T-cell (primary cell): ENCODE measurements around the gene KIAA0513. TPM values are rescaled to one million over a fixed set of nuclear protein-coding genes. Genes with fewer than 3 reads are reported as not detected.

Experiments
- ATAC-seq, 4 experiments: fragments of 200-7000 bp in 3 of 4; fragments of 150-1000 bp in 1 of 4; cut with Tn5 transposase; replicated peaks in 1 of 4; 1 replicate in 3 of 4; 2 replicates in 1 of 4; pipeline ENCODE4 v1.10.0; 2021; ENCODE audit warnings: moderate library complexity in 3 of 4, mild to moderate bottlenecking in 2 of 4, moderate number of reproducible peaks in 1 of 4
- CTCF ChIA-PET, 2 donors: fragments of 300-600 bp; sonication (Branson Sonifier 250); formaldehyde crosslinking; loops; one replicate each; lab custom pipeline; 2022; ENCODE audit warnings: antibody characterized with exemption in 2 of 2; lab: Charles Lee
- POLR2A ChIA-PET, 2 donors: fragments of 300-600 bp; sonication (Branson Sonifier 250); formaldehyde crosslinking; loops; one replicate each; lab custom pipeline; 2022; ENCODE audit warnings: antibody characterized with exemption in 2 of 2; lab: Charles Lee
- DNase-seq, 35 experiments: peaks; one replicate each; pipeline versions ENCODE4 v3.0.0 to v3.0.0-alpha.2; 2013 to 2023
- H3K27ac ChIP-seq: one replicate; pipeline ENCODE4 v1.5.1; 2013; ENCODE audit warnings: low read length
- H3K27me3 ChIP-seq, 2 experiments: replicated peaks in 1 of 2; 1 replicate in 1 of 2; 2 replicates in 1 of 2; pipeline versions ENCODE4 v1.6.1 to v1.7.0; 2013; ENCODE audit warnings: low read length in 1 of 2, mixed read lengths in 1 of 2; ENCODE audit not compliant: control insufficient read depth in 2 of 2, insufficient read depth in 2 of 2; ENCODE audit errors: extremely low read depth in 1 of 2
- H3K36me3 ChIP-seq, 2 donors: 1 replicate in 1 of 2; 2 replicates in 1 of 2; pipeline versions ENCODE4 v1.6.1 to v1.7.0; 2013; ENCODE audit warnings: low read length in 1 of 2; ENCODE audit not compliant: control insufficient read depth in 2 of 2, insufficient read depth in 1 of 2; ENCODE audit errors: extremely low read depth in 1 of 2
- H3K4me1 ChIP-seq, 2 experiments: 1 replicate in 1 of 2; 2 replicates in 1 of 2; pipeline versions ENCODE4 v1.6.1 to v1.7.0; 2013; ENCODE audit warnings: low read length in 2 of 2, mixed read lengths in 1 of 2; ENCODE audit not compliant: insufficient read depth in 2 of 2, control insufficient read depth in 1 of 2; ENCODE audit errors: extremely low read depth in 1 of 2
- H3K4me3 ChIP-seq, 2 donors: 1 replicate in 1 of 2; 2 replicates in 1 of 2; pipeline versions ENCODE4 v1.5.1 to v1.7.0; 2013; ENCODE audit warnings: mild to moderate bottlenecking in 2 of 2, low read length in 1 of 2, moderate library complexity in 1 of 2; ENCODE audit not compliant: control insufficient read depth in 1 of 2; ENCODE audit errors: extremely low read depth in 1 of 2
- H3K9me3 ChIP-seq: 2 replicates; pipeline ENCODE4 v1.7.0; 2013
- H3K27ac Mint-ChIP-seq, 2 donors: one replicate each; pipeline ENCODE4 v1.8.0; 2020 to 2021; ENCODE audit warnings: mild to moderate bottlenecking in 2 of 2, mixed read lengths in 2 of 2
- H3K27me3 Mint-ChIP-seq, 2 donors: one replicate each; pipeline ENCODE4 v1.8.0; 2021 to 2022; ENCODE audit warnings: mixed read lengths in 2 of 2
- H3K36me3 Mint-ChIP-seq: one replicate; pipeline ENCODE4 v1.8.0; 2021; ENCODE audit warnings: mixed read lengths
- H3K4me1 Mint-ChIP-seq, 3 donors: one replicate each; pipeline ENCODE4 v1.8.0; 2020 to 2022; ENCODE audit warnings: mixed read lengths in 3 of 3, mild to moderate bottlenecking in 1 of 3
- H3K4me3 Mint-ChIP-seq, 3 donors: one replicate each; pipeline ENCODE4 v1.8.0; 2020 to 2022; ENCODE audit warnings: mild to moderate bottlenecking in 3 of 3, mixed read lengths in 3 of 3, moderate library complexity in 3 of 3
- H3K9me3 Mint-ChIP-seq, 3 donors: one replicate each; pipeline ENCODE4 v1.8.0; 2020 to 2022; ENCODE audit warnings: mixed read lengths in 3 of 3
- WGBS: methylation state at CpG from one replicate; pipeline ENCODE4 v1.1.5; 2013; ENCODE audit warnings: missing lambda C conversion rate; ENCODE audit not compliant: insufficient coverage; 5-methylcytosine and 5-hydroxymethylcytosine counted together
- total RNA-seq, 35 experiments: library from RNA in 6 of 35; stranded (reverse) in 6 of 35; fragments of 120-200 nt in 1 of 35; gene quantifications; one replicate each; pipeline versions ENCODE4 v1.2.1 to v1.2.4 and lab custom pipeline; 2013 to 2026

The KIAA0513 gene
- total RNA-seq, 5 donors from 2014 or later (not counting 1 experiment from before 2014, with no cell fraction given) = 9.2 to 19.7 (median 17.2) TPM

DNA sequence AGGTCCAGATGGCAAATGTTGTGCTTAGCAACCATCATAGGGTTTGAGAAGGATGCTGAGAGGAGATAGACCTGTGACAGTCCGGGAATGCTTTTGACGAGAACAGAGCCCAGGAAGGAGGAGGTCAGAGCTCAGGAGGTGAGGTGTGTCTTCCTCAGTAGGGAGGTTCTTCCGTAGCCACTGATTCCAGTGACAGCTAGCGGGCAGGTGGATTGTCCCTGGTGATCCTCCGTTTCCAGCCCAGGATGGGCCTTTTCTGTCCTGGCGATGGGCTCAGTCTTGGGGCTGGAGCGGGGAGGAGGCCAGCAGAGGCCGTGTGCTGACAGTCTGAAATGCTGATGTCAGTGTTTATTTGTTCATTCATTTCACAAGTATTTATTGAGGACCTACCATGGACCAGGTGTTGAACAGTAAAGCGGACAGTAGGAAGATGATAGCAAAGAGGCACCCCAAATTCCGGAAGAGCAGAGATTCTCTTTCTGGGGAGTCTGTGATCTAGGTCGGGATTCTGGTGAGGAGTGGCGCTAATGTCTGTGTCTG lies 38.8 kb downstream of the KIAA0513 start:
- Mint-ChIP-seq H3K27me3 (no peaks in the 10 kb centered on the region), H3K4me1 (peaks cover 5 to 25% (median 8%) of the 10 kb centered on the region in 3 donors), H3K9me3 (no peaks in the 10 kb centered on the region), H3K36me3 (peaks cover 18% of the 10 kb centered on the region), H3K4me3 (no peak overlapping the region), H3K27ac (no peak overlapping the region)
- Histone ChIP-seq H3K36me3 (peaks cover 11 to 21% of the 10 kb centered on the region in 2 donors), H3K27ac (no peak overlapping the region), H3K9me3 (no peaks in the 10 kb centered on the region), H3K27me3 (peaks cover 0 to 3% of the 10 kb centered on the region in 2 experiments), H3K4me3 (no peak overlapping the region), H3K4me1 (peaks cover 0 to 16% of the 10 kb centered on the region in 2 experiments)
- ATAC-seq (no peak), DNase-seq (no peak)
- CTCF ChIA-PET = no interaction called here
- POLR2A ChIA-PET = no interaction called here
- WGBS = 91% methylated on average over 11 of the region's 12 CpGs

- Histone ChIP-seq H3K4me3 (no peak overlapping the region), H3K27me3 (peaks cover 0 to 3% of the 10 kb centered on the region in 2 experiments), H3K4me1 (peaks cover 0 to 10% of the 10 kb centered on the region in 2 experiments), H3K27ac (no peak overlapping the region), H3K36me3 (peaks cover 11 to 27% of the 10 kb centered on the region in 2 donors), H3K9me3 (no peaks in the 10 kb centered on the region)
- no peak overlapping the region for H3K27ac Mint-ChIP-seq
- ChIA-PET CTCF (interaction anchor here in 1 of 2 donors (1.1 kb wide), 1 partner anchor 20 kb away, joined by 3 read pairs; no protein-coding TSS in a partner anchor), POLR2A (no interaction called here)
- H3K27me3 Mint-ChIP-seq = no peaks in the 10 kb centered on the region
- no peak for ATAC-seq
- 91% methylated on average over 12 of the region's 18 CpGs for WGBS
- H3K4me3 Mint-ChIP-seq = no peak overlapping the region
- H3K36me3 Mint-ChIP-seq = peaks cover 21% of the 10 kb centered on the region
- no peak for DNase-seq
- H3K9me3 Mint-ChIP-seq = no peaks in the 10 kb centered on the region
- H3K4me1 Mint-ChIP-seq = peaks cover 1 to 19% (median 5%) of the 10 kb centered on the region in 3 donors
Observed at GRCh38 chr16:85067024-85067423, 39.4 kb downstream of the KIAA0513 start.

DNA sequence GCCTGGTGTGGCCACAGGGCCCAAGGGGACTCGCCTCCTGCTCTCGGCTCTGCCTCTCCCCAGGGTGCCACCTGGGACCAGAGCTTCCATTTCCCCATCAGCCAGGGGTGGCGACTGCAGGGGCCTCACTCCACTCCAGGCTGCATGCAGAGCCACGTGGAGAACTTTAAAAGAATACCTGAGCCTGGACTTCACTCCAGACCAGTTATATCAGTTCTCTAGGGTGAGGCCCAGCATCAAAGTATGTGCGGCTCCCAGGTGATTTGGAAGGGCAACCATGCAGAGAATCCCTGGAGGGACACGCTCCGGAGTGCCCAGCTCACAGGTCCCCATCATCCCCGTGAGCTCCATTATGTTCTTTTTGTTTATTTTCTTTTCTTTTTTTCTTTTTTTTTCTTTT lies 39.8 kb downstream of the KIAA0513 start:
- Mint-ChIP-seq H3K27ac (no peak overlapping the region), H3K36me3 (peaks cover 19% of the 10 kb centered on the region), H3K27me3 (no peaks in the 10 kb centered on the region), H3K4me1 (peaks cover 0 to 17% (median 2%) of the 10 kb centered on the region in 3 donors), H3K4me3 (no peak overlapping the region), H3K9me3 (no peaks in the 10 kb centered on the region)
- ATAC-seq = no peak
- no peak overlapping the region for H3K27ac ChIP-seq
- ChIA-PET CTCF (interaction anchor here in 1 of 2 donors (1.1 kb wide), 1 partner anchor 20 kb away, joined by 3 read pairs; no protein-coding TSS in a partner anchor), POLR2A (no interaction called here)
- H3K4me3 ChIP-seq = no peak overlapping the region
- peaks cover 0 to 3% of the 10 kb centered on the region in 2 experiments for H3K27me3 ChIP-seq
- H3K36me3 ChIP-seq = peaks cover 11 to 30% of the 10 kb centered on the region in 2 donors
- no peaks in the 10 kb centered on the region for H3K9me3 ChIP-seq
- no peak for DNase-seq
- 80% methylated on average over 5 of the region's 8 CpGs for WGBS
- peaks cover 0 to 6% of the 10 kb centered on the region in 2 experiments for H3K4me1 ChIP-seq

GRCh38 chr16:85068746-85069145 lies 41.2 kb downstream of the KIAA0513 start:
- 98% methylated on average over 7 of the region's 8 CpGs for WGBS
- H3K36me3 Mint-ChIP-seq = peaks cover 27% of the 10 kb centered on the region

DNA sequence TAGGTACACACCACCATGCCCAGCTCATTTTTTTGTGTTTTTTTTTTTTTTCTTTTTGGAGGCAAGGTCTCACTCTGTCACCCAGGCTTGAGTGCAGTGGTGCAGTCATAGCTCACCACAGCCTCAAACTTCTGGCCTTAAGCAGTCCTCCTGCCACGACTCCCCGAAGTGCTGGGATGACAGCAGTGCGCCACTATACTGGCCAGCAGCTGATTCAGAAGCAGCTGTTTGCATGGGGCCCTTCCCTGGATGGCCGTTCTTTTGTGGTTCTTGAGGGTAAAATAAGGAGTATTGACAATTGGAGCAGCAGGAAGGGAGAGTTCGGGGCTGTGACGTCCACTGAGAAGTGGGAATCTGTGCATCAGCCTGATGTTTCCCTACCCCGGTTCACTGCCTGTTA lies 41.6 kb downstream of the KIAA0513 start:
- H3K9me3 ChIP-seq = no peaks in the 10 kb centered on the region

More at GRCh38 chr16:85068746-85069145, 41.2 kb downstream of the KIAA0513 start:
- ChIA-PET CTCF (no interaction called here), POLR2A (interaction anchor here in 1 of 2 donors (0.6 kb wide), 1 partner anchor 96 kb away, joined by 4 read pairs; no protein-coding TSS in a partner anchor)
- Histone ChIP-seq H3K36me3 (peaks cover 15 to 42% of the 10 kb centered on the region in 2 donors), H3K27me3 (peaks cover 0 to 3% of the 10 kb centered on the region in 2 experiments), H3K9me3 (no peaks in the 10 kb centered on the region), H3K27ac (no peak overlapping the region), H3K4me1 (no peaks in the 10 kb centered on the region), H3K4me3 (no peak overlapping the region)
- H3K4me1 Mint-ChIP-seq = peaks cover 0 to 7% (median 0%) of the 10 kb centered on the region in 3 donors
- DNase-seq (no peak), ATAC-seq (no peak)
- no peaks in the 10 kb centered on the region for H3K27me3 Mint-ChIP-seq
- no peak overlapping the region for H3K4me3 Mint-ChIP-seq
- no peaks in the 10 kb centered on the region for H3K9me3 Mint-ChIP-seq
- H3K27ac Mint-ChIP-seq = no peak overlapping the region

DNA sequence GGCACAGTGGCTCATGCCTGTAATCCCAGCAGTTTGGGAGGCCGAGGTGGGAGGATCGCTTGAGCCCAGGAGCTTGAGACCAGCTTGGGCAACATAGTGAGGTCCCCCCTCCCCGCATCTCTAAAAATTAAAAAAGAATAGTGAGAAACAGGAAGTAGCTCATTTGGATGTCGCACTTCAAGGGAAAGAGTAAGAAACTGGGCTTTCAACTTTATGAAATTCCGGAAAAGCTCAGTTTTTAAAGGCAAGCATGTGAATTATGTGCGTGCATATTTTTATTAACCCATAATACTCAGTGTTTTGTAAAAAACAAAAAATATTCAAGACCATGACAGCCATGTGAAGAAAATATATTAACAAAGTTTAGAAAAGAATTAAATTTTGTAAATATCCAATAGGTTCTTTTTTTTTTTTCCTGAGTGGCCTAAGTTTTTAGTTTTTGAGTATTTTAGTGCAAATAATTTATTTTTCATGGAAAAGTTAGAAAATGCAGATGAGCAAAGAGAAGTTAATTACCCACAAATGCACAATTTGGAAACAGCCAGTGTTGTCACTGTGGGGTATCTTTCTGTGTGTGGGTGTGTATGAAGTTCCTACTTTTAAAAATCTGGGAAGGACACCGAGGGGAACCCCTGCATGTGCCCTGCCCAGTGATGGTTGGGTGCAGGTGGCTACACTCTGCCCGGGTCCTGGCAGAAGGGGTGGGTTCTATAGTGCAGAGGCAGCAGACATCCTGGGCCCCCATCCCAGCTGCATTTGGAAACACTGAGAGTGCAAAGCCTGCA lies 44.7 kb downstream of the KIAA0513 start:
- no peaks in the 10 kb centered on the region for H3K9me3 ChIP-seq
- Mint-ChIP-seq H3K4me3 (no peak overlapping the region), H3K27me3 (no peaks in the 10 kb centered on the region), H3K4me1 (no peaks in the 10 kb centered on the region), H3K9me3 (no peaks in the 10 kb centered on the region), H3K36me3 (peaks cover 39% of the 10 kb centered on the region), H3K27ac (peak overlapping the region in 1 of 2 donors; percentile 31)
- no peak overlapping the region for H3K4me3 ChIP-seq
- DNase-seq = no peak
- H3K27me3 ChIP-seq = peaks cover 0 to 3% of the 10 kb centered on the region in 2 experiments
- POLR2A ChIA-PET = interaction anchor here in 1 of 2 donors (0.5 kb wide), 1 partner anchor 18 kb away, joined by 9 read pairs; no protein-coding TSS in a partner anchor
- no peak for ATAC-seq
- WGBS = 72% methylated on average over 2 of the region's 8 CpGs
- peaks cover 10 to 65% of the 10 kb centered on the region in 2 donors for H3K36me3 ChIP-seq
- H3K4me1 ChIP-seq = no peaks in the 10 kb centered on the region
- no peak overlapping the region for H3K27ac ChIP-seq
- CTCF ChIA-PET = no interaction called here

More for the DNA sequence above, 41.6 kb downstream of the KIAA0513 start:
- Histone ChIP-seq H3K27me3 (peaks cover 0 to 3% of the 10 kb centered on the region in 2 experiments), H3K4me3 (no peak overlapping the region), H3K27ac (no peak overlapping the region), H3K4me1 (no peaks in the 10 kb centered on the region), H3K36me3 (peaks cover 15 to 43% of the 10 kb centered on the region in 2 donors)
- DNase-seq (no peak), ATAC-seq (no peak)
- 96% methylated on average over 6 of the region's 7 CpGs for WGBS
- CTCF ChIA-PET = no interaction called here
- H3K36me3 Mint-ChIP-seq = peaks cover 28% of the 10 kb centered on the region
- peaks cover 0 to 7% (median 0%) of the 10 kb centered on the region in 3 donors for H3K4me1 Mint-ChIP-seq
- H3K9me3 Mint-ChIP-seq = no peaks in the 10 kb centered on the region
- POLR2A ChIA-PET = interaction anchor here in 1 of 2 donors (0.6 kb wide), 2 partner anchors 11 to 96 kb away, joined by 3 to 4 read pairs; no protein-coding TSS in a partner anchor
- H3K27ac Mint-ChIP-seq = no peak overlapping the region
- no peak overlapping the region for H3K4me3 Mint-ChIP-seq
- H3K27me3 Mint-ChIP-seq = no peaks in the 10 kb centered on the region
